ENCODE data around the gene USP20.

DNA sequence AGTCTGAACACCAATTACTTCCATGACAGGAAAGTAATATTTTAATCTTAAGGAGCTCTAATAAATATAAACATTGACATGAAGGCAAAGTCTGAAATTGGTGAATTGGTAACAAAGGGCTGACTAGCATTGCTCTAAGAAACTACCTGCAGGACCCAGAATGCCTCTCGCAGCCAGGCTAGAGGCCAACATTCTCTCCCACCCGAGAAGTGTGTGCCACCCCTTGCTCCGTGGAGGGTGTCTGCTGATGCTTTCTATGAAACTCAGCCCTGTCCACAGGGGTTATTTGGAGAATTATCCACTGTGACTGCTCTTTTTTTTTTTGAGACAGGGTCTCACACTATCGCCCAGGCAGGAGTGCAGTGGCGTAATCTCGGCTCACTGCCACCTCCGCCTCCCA is 81.4 kb downstream of the USP20 start:
- TF ChIP-seq CTCF (IDR thresholded peaks at IDR 0.05; ENCODE audit: low read depth, low read length, missing input control) (no peak), SP1 (IDR thresholded peaks at IDR 0.05) (no peak), GABPA (IDR thresholded peaks at IDR 0.05 in 1 of 2, conservative IDR thresholded peaks at IDR 0.05 in 1 of 2) (no peak), ATF3 (IDR thresholded peaks at IDR 0.05) (no peak), JUND (IDR thresholded peaks at IDR 0.05) (no peak)
- TF ChIP-seq, protein P1, sequence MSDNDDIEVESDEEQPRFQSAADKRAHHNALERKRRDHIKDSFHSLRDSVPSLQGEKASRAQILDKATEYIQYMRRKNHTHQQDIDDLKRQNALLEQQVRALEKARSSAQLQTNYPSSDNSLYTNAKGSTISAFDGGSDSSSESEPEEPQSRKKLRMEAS (IDR thresholded peaks at IDR 0.05) = no peak
